HG02798 (cell line): ENCODE results near the gene PARK7.

ENCODE experiments used
- ATAC-seq: cut with Tn5 transposase; IDR thresholded peaks from one replicate; pipeline ENCODE4 v1.9.1; 2021; ENCODE audit warnings: mild to moderate bottlenecking; ENCODE audit not compliant: unreplicated experiment, poor library complexity

Gene PARK7

DNA sequence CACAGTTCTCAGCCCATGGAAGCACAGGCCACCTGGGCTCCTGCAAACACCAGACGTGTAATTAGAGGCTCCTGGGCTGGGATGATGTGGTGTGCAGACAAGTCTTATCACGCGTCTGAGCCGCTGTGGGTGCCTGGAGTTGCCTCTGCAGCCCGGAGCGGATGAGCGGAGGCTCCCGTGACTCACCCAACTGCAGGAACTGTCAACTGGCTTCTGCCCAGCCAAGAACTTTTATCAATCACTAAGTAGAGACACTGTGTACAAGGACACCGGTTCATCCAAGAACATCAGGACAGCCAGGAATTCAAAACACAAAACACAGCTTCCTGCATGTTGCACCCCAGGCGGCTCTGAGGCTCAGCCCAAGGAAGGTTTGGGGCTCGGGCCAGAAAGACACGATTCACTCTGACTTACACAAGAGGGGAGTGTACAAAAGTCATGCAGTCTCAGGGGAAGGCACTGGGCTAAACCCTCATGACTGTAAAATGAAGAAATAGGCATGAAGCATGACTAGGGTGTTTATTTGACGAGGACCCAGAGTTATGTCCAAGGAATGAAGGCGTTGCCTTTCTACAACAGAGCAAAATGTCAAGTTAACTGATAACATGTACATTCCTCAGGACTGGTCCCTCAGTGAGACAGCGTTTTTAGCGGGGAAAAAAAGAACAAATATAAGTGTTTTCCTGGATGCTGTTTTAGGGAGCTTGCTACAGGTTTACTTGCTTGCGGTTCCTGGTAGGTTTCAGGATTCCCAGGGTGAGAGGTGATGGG lies 43.5 kb downstream of the PARK7 start:
- no peak for ATAC-seq

- no peak for ATAC-seq
Measured at GRCh38 chr1:8006037-8006963, 44.8 kb downstream of the PARK7 start.

- ATAC-seq, result no peak
Measured at GRCh38 chr1:8009043-8010002, 47.8 kb downstream of the PARK7 start.

- no peak for ATAC-seq
Measured at GRCh38 chr1:8010080-8010664, 48.7 kb downstream of the PARK7 start.

GRCh38 chr1:8011016-8011415 lies 49.5 kb downstream of the PARK7 start:
- no peak for ATAC-seq

DNA sequence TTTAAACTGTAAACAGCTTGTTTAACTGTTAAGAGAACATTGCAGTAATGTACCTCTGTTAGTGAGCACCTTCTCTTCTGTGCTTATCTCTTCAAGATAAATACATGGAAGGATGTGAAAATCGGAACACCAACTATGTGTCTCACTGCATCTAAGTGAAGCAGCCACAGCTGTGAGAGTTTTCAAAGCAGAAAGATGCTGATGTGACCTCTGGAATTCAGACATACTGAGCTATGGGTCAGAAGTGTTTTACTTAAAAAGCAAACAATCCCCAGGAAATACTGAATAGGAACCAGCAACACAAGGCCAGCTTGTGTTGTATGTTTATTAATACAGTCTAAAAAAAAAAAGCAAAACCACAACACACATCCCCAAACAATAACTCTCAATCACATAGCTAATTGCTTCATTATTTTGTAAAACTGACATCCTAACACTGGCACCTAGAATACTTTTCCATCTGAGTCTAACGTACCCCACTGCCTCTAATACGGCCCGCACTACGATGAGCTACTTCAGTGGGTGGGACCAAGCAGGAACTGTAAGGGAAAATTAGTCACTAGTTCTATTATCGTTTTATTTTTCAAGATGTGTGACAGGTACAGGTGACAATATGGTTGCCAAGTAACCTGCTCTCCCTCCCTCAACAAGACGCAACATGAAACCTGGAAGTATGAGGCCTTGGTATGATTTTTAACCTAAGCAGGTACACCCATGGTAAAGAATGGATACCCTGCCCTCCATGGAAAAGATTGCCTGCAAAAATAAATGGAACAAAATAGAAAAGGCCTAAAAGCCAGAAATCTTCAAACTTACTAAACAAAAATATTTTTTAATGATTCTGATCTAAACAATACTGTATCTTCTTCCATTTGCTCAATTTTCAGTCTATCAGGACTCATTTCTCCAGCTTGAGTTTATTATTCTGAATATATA lies 50.7 kb downstream of the PARK7 start:
- no peak for ATAC-seq

DNA sequence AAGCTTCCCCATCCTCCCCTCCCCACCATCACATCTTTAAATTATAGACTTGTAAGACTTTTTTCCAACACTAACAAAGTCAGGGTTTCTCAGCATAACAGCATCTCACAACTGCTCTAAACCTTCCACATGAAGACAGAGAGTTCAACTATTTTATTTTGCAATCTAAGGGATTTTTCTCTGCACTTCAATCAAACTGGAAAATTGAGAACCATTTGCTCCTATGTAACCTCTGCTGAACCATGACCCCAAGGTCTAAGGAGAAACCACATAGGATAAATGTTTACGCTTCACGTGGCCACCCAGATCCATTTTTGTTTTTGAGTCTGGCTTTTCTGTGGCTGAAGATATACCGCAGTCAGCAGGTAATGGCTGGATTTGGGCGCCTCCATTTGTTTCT lies 51.4 kb downstream of the PARK7 start:
- no peak for ATAC-seq

DNA sequence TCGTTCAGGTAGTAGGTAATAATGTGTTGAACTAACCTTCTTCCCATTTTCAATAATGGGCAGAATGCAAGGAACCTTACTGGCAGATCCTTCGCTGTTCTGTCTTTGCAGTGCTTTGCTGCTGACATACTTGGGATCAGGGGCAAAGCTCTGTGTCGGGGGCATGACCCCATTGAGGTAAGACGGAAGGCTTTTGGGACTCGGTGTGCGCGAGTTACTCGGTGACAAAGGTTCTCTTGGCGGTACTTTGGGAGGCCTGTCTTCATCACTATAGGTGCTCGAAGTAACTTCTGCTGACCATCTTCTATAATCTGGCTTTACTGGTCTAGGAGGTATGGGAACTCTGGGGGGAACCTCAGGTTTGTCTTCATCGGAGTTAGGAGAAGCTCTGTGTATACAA lies 51.9 kb downstream of the PARK7 start:
- no peak for ATAC-seq

- ATAC-seq, result no peak
Measured at GRCh38 chr1:8013800-8014199, 52.3 kb downstream of the PARK7 start.

- no peak for ATAC-seq
Measured at GRCh38 chr1:8014381-8014988, 53.0 kb downstream of the PARK7 start.

- no peak for ATAC-seq
Measured at GRCh38 chr1:8015036-8015808, 53.7 kb downstream of the PARK7 start.

DNA sequence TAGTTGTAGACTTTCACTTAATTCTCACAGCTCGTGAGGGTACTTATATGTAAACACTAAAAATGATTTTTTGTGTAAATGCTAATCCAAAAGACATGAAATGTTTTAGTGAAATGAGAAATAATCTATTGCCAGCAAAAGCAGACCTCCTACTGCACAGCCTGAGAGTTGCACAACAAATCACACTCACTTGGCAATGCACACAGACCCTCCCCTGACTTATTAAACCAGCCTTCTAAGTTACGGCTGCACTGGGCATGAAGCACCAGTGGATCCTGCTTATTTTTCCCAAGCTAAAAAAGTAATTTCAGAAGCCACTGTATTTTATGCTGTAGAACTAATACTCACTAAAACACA lies 54.3 kb downstream of the PARK7 start:
- no peak for ATAC-seq

DNA sequence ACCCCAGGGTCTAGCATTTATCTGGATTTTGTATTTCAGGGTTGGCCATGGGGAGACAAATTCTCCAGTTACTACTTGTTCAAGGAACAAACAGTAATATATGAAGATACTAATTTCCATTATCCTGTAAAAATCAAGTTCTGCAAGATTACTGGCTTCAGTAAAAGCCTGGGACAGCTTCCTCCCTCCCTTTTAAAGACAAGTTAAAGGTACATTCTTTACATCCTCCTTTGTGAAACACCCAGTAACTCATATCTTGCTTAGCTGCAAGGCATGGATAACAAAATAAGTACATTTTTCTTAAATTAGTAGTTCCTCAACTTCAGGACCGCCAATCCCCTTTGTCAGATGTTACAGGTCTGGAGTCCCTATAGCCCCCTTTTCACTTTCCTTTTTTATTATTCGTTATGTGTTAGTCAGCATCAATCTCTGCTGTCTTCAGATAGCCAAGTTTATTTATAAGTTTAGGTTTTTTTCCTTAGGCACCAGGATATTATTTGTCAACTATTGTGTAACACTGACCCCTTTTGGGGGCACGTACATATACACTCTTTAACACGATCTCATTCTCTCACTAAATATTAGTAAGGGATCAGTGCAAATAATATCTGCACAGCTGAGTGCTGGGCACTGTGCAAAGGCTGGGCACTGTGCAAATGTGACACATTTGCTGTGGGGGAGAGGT lies 54.8 kb downstream of the PARK7 start:
- ATAC-seq, result no peak

DNA sequence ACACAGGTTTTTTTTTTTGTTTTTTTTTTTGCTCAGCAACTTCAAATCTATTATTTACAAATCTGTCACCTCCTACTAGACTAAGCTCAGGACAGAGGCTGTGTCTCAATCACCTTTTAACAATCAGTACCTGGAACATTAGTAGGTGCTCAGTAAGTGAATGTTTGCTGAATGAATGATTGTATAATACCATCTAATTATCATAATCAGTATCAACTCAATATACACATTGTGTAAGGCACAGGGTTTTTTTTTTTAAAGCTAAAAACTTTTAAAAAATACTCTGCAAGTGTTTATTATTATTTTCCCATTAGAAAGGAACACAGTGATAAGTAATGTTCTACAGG lies 55.4 kb downstream of the PARK7 start:
- no peak for ATAC-seq

GRCh38 chr1:8017495-8018197 lies 56.1 kb downstream of the PARK7 start:
- ATAC-seq, result no peak

GRCh38 chr1:8018492-8019228 lies 57.1 kb downstream of the PARK7 start:
- ATAC-seq, result no peak
